HG03457 (cell line): ENCODE results near the gene JMJD7.
A peak's percentile ranks its signal among the peaks of the same experiment; 100 is the strongest.

Experiments used
- ATAC-seq: cut with Tn5 transposase; IDR thresholded peaks from one replicate; pipeline ENCODE4 v1.9.1; 2021; ENCODE audit warnings: moderate number of reproducible peaks; ENCODE audit not compliant: unreplicated experiment

JMJD7 gene

DNA sequence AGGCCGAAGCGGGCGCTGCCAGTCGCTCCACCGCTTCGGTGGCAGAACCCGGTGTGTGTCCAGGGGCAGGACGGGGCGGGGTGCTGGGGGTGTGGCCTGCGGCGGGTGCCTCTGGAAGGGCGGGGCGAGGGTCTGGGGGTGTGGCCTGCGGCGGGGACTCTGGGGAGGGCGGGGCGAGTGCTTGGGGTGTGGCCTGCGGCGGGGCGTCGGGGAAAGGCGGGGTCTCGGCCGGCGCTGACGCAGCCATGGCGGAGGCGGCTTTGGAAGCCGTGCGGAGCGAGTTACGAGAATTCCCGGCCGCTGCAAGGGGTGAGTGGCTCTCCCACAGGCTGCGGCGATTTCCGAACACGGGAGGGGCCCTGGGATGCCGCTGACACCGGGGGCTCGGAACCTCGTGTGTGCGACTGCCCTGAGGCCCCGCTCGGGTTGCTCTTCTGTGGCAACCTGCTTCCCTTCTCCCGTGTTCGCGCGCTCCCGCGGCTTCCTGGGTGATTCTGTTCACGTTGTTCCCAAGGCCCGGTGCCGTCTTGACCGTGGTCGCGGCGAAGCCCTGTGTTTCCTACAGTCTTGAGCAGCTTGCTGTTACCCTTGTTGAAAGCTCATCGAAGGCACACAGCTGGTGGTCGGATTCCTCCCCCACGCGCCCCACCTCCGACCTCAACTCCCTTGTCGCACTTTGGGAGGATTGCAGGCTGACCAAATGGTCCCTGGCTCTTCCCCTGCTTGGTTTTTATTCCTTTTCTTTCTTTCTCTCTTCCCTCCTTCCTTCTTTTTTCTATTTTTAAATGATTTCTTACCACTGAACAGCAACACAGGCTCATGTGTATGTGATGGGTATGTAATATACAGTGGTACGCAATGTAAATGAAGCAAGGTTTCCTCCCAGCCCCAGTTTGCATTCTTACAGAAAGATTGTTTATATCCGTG is at the start of gene JMJD7:
JMJD7 (plus strand) TSS at position 213 of the 927 bp plus-strand sequence; CDS start at position 246, 33 bp downstream.
- ATAC-seq = peak; percentile 45

DNA sequence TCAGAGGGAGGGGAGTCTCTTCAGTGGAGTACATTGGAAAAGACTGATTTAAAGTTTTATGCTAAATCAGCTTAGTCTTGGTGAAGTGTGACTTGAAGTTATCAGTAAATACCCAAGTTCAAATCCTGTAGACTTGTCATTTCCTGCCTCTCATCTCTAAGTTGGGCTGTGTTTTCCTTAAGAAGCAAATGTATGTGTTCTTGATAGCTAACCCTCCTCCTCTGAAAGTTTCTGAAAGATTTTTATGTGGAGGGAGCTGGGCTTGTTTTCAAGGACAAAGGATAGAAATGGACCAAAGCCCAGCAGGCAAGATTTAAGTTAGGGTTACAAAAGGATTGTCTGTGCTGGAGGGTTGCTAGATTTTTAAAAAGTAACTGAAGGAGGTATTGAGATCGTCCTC is 49.4 kb upstream of the JMJD7 start:
- ATAC-seq = no peak

DNA sequence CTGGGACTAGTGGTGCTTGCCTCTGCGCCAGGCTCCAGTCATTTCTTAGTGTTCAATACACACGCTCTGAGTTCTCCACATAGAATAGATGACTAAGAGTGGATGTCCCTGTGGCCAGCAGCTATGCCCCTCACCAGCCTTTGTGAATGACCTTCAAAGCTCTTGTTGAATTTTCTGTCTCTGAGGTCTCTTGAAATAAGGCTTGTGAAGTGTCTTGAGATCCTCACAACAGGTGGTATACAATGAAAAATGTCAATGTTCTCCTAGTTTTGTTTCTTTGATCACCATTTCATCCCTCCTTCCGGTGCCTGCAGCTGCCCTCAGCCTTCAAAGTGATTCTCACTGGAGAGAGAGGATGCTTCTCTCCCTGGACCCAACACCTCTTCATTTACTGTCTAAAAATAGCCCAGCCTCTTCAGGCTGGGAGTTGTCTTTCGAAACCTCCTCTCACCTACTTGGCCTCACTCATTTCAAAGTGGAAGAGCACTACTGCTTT is 48.2 kb upstream of the JMJD7 start:
- no peak for ATAC-seq

- ATAC-seq = no peak
Observed at GRCh38 chr15:41780266-41780665, 47.6 kb upstream of the JMJD7 start.

DNA sequence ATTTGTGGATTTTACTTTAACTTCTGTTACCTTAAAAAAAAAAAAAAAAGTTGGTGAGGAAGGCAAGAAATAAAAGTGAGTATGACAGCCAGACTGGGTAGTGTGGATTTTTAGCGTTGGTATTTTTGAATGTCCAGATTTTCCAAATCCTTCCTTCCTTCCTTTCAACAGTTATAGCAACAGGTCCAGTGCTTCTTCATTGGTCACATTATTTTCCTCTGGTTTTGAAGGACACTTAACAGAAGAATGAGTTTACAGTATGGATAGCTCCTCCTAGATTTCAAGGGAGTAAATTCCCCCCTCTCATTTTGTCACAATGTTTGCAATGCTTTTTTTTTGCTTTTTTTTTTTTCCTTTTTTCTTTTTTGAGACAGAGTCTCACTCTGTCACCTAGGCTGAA is 47.2 kb upstream of the JMJD7 start:
- no peak for ATAC-seq

DNA sequence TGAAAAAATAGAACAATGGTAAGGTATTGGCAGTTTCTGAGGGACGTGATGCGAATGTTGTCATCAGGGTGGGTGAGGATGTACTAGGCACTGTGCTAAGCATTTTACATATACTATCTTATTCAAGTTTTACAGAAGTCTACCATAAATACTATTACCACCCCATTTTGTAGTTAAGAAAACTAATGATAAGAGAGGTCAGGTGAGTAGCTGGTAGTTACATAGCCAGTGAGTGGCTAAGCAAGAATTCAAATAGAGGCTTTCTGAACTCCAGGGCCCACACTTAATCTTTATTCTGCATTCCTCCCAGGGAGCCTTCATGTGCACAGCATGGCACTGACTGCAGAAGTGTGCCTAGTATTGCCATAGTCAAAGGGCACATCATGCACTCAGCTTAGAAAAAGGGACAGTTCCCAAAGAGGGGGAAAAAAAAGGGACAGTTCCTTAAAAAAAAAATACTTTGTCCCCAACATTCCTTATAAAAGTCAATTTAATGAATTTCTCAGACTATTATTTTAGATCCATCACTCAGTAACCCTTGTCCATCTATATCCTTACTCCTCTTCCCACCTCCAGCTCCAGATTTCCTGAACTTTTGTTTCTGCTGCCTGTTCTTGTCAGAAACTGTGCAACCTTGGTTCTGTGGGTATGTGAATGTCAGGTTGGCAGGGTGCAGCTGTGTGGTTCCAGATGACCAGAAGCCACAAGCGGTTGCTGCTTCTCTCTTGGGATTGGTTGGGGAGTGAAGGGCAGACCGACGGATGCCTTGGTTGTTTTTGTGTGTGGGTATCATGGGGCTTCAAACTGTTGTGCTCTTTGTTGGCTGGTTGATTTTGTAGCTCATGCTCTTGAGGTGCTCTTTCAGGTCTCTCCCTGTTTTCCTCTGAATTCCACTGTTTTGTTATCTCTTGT is 45.3 kb upstream of the JMJD7 start:
- no peak for ATAC-seq

GRCh38 chr15:41783296-41783695 is 44.6 kb upstream of the JMJD7 start:
- ATAC-seq = no peak

DNA sequence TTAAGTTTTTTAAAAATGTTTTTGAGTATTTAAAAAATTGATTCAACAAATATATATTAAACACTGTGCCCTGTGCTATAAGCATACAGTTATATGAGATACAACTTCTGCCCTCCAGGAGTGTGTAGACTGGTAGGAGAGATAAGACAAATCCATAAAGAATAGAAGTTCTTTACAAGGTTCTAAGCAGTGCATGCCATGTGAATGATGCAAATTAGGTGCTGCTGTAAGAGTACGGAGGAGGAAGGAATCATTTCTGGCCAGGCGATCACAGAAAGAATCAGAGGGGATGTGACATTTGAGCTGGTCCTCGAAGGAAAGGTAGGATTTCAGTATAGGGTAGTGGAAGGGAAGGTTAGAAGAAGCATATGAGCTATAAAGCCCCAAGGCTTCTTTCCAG is 39.6 kb upstream of the JMJD7 start:
- ATAC-seq = no peak

DNA sequence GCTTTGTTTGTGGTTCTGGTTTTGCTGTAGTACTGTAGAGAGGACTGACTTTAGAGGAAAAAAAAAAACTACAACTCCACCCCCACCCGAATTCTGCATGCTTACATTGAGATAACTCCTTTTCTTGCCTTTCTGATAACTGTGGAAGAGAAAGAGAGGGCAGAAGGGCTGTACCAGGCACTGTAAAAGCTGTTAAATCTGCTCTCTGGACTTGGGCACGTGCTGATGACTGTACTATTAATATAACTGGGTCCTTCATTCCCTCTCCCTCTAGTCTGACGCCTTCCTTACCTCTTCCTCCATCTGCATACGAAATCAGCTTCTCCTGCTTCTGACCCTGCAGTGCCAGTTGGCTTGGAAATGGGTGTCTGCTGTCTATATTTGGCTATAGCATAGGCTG is 38.7 kb upstream of the JMJD7 start:
- no peak for ATAC-seq

DNA sequence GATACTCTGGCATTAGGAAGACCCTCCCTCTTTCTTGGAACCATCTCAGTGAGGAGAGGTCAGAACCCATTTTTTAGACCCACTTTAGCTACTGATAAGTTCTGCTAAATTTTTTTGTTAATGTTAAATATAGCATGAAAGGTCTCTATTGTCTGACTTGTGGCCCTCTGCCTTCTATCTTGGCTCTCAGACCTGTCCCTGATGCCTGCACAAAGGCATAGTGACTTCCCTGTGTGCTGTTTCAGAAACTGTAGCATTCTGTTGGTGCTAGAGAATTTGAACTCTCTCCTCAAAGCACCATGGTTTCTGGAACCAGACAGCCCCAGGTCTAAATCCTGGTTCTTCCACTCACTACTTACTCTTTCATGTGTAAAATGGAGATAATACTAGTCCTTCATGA is 38.2 kb upstream of the JMJD7 start:
- no peak for ATAC-seq

DNA sequence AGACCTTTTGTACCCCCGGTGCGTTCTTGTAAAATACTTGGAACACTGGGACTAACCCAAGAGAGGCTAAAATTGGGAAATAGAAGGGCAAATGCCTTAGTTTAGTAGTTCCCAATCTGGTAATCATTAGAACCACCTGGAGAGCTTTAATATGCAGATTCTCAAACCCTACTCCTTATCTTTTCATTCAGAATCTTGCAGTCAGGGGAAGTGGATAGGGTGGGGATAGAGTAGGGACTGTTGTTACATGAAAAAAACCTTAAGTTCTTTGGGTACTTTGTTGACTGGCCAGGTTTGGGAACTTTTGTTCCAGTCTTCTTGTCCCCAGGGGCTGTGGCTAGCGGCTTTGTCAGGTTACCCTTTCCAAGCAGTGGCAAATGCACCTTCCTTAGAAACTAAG is 37.7 kb upstream of the JMJD7 start:
- no peak for ATAC-seq

DNA sequence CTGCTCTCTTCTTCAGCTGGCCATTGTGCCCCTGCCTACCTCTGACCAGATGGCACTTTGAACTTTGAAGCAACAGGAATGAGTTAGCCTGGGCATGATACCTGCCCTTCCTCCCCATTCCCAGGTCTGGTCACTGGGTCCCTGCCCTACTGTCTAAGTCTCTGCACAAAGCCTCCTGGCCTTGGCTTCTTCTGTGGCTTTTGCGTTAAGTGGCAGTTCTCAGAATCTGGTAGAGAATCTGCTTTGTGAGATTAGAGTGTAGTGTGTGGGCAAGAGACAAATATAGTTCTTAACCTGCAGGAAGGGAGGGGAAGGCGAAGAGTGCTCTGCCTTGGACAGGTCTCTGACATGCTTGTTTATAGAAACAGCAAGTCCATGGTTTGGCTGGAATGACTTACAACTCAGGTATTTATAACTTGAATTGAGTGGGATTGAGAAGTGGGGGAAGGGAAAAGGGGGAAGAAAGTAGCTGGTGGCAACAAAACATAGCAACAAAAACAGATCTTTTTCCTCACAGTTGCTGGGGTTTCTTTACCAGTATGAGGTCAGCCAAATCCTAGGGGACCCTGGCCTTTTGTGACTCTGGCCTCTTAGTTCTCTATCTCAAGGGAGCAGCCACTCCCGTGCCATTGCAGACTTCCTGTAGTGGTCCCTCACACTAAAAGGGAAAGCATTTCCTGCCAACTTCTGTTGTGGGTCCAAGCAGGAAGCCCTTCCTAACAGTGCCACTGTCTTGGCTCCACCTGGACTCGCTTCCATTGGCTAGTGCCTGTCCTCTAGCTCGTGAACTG is 36.9 kb upstream of the JMJD7 start:
- ATAC-seq = no peak

- ATAC-seq = no peak
Observed at GRCh38 chr15:41791547-41791937, 36.4 kb upstream of the JMJD7 start.

- no peak for ATAC-seq
Observed at GRCh38 chr15:41792000-41792637, 35.8 kb upstream of the JMJD7 start.

- ATAC-seq = no peak
Observed at GRCh38 chr15:41794081-41794480, 33.8 kb upstream of the JMJD7 start.

GRCh38 chr15:41795996-41796856 is 31.7 kb upstream of the JMJD7 start:
- ATAC-seq = no peak

DNA sequence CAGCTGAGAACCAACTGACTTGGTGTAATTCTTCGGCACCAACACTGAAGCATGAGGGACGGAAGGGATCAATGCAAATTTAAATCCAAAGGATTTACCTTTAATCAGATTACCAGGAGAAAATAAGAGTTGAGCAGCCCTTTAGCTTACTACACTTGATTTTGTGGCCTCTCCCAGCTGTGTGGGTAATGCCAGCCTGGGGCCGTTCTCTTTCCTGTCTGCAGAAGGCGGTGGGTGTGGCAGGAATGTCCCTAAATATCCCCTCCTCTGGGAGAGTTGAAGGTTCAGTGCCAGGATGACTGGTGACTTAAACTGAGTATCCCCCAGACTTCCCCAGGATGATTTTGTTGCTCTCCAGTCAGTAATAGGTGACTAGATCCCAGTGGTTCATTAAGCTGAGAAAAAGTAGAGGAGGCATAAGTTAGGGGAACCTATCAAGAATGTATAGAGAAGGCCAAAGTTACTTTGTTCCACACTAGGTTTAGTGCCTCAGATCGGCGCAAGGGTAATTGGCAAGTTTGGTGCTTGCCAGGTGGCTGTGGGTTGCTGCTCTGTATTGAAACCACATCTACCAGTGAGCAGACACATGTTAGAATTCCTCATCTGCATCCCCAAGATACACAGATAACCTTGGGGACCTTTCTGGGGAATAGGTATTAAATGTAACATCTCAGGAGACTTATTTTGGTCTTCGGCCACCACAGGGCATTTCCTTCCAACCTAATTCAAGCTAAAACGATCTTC is 30.5 kb upstream of the JMJD7 start:
- ATAC-seq = no peak

DNA sequence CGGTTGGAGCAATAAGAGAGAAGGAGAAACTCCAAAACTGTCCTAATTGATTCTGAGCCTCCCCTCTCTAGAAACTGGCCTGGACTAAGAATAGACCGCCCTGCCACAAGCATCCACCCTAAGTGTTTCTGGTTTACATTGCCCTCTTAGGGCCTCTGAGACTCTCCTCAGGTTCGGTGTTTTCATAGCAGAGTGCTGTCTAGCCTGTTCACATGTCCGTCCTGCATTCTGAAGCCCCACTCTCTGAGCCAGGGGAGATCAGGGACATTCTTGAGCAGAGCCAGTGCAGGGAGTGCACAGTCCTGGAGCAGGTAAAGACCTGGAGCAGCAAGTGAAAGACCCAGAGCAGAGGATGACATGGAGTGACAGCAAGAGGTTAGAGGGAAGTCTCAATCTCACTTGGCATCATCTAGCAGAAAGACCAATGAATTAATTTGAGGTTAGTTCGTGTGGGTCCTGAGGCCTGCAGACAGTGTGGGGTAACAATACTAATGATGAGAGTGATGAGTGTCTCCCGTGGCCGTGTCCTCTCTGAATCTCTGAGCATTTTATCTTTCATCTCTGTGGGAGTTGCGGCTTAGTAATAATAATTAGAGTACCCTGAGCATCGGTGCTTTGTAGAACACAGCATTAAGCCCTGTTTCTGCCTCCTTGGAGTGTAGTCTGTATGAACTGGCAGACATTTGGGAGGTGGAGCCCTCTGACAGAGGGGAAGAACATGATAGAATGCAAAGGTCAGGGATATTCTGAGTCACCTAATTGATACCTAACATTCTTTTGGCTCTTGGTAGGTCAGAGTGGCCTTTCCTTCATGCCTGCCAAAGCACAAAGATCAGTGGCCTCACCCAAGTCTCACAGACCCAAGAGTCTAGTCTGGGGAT is 29.0 kb upstream of the JMJD7 start:
- ATAC-seq = no peak
